Natural killer cell (primary cell): ENCODE data around the gene IL1R1. TPM values are rescaled to one million over a fixed set of nuclear protein-coding genes. Genes with fewer than 3 reads are reported as not detected.

Experiments
- ATAC-seq, 3 donors: fragments of 150-1000 bp in 2 of 3; fragments of 200-7000 bp in 1 of 3; cut with Tn5 transposase; 1 replicate in 1 of 3; 2 replicates in 2 of 3; pipeline ENCODE4 v1.10.0; 2021; ENCODE audit warnings: mild to moderate bottlenecking in 2 of 3, moderate library complexity in 2 of 3
- DNase-seq, 2 donors: peaks; one replicate each; pipeline versions ENCODE4 v3.0.0 to v3.0.0-alpha.2; 2013 to 2021; ENCODE audit warnings: mixed read lengths in 1 of 2
- H3K27ac ChIP-seq: one replicate; pipeline ENCODE4 v1.5.1; 2013; ENCODE audit warnings: mild to moderate bottlenecking, low read length
- H3K27me3 ChIP-seq: one replicate; pipeline ENCODE4 v1.6.1; 2013; ENCODE audit warnings: low read length; ENCODE audit not compliant: control insufficient read depth, insufficient read depth
- H3K36me3 ChIP-seq: one replicate; pipeline ENCODE4 v1.6.1; 2013; ENCODE audit warnings: low read length; ENCODE audit not compliant: control insufficient read depth, insufficient read depth
- H3K4me1 ChIP-seq: one replicate; pipeline ENCODE4 v1.6.1; 2013; ENCODE audit warnings: low read length; ENCODE audit not compliant: control insufficient read depth, insufficient read depth
- H3K4me3 ChIP-seq: one replicate; pipeline ENCODE4 v1.5.1; 2013; ENCODE audit warnings: low read length
- H3K9me3 ChIP-seq: one replicate; pipeline ENCODE4 v1.6.1; 2013; ENCODE audit warnings: low read length; ENCODE audit not compliant: control insufficient read depth, insufficient read depth
- H3K27ac Mint-ChIP-seq, 2 donors: one replicate each; pipeline ENCODE4 v1.8.0; 2022; ENCODE audit warnings: mild to moderate bottlenecking in 2 of 2, mixed read lengths in 2 of 2, moderate library complexity in 1 of 2
- H3K27me3 Mint-ChIP-seq, 2 donors: one replicate each; pipeline ENCODE4 v1.8.0; 2022; ENCODE audit warnings: low read depth in 2 of 2, mixed read lengths in 2 of 2
- H3K36me3 Mint-ChIP-seq: one replicate; pipeline ENCODE4 v1.8.0; 2022; ENCODE audit warnings: mixed read lengths
- H3K4me1 Mint-ChIP-seq, 2 donors: one replicate each; pipeline ENCODE4 v1.8.0; 2022; ENCODE audit warnings: mixed read lengths in 2 of 2
- H3K4me3 Mint-ChIP-seq: one replicate; pipeline ENCODE4 v1.8.0; 2022; ENCODE audit warnings: mild to moderate bottlenecking, moderate library complexity, mixed read lengths
- H3K9me3 Mint-ChIP-seq, 2 donors: one replicate each; pipeline ENCODE4 v1.8.0; 2022; ENCODE audit warnings: mixed read lengths in 2 of 2
- WGBS: methylation state at CpG from one replicate; pipeline ENCODE4 v1.1.7; 2013; ENCODE audit warnings: missing lambda C conversion rate; ENCODE audit not compliant: insufficient coverage; 5-methylcytosine and 5-hydroxymethylcytosine counted together
- intact Hi-C: fragments of 100-400 bp; cut with micrococcal nuclease; formaldehyde crosslinking; loops from one replicate; pipeline ENCODE4 v1.14.2; 2022
- total RNA-seq, 4 donors: library from RNA; stranded (reverse); fragments of 120-200 nt in 1 of 4; gene quantifications; one replicate each; pipeline versions ENCODE4 v1.2.3 to v1.2.4, GENCODE V29; 2013 to 2022
- TF ChIP-seq, protein P1 (sequence below): fragments of 200-600 bp; IDR thresholded peaks from one replicate; pipeline ENCODE4 v1.8.0; 2022; ENCODE audit warnings: antibody characterized with exemption

IL1R1 gene
- total RNA-seq, 3 donors from 2014 or later (not counting 1 experiment from before 2014, with no cell fraction given), result 0.45 to 3.1 (median 0.68) TPM

DNA sequence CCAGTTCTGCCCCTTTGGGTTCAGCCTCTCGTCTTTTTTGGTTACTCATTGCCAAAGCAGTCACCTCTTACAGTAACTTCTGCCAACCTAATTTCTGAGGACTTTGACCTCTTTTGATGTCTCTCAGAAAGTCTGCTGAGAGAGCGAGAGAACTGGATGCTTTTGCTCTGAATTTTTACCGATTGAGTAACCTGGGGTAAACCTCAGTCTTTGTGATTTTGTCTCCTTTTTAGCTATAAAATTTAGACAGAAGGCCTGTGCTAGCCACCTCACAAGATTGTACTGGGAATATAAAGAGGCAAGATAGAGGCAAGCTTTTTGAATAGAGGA is 34.8 kb upstream of the IL1R1 start:
- H3K4me3 ChIP-seq, result no peak overlapping the region
- Mint-ChIP-seq H3K27me3 (peaks cover 14 to 29% of the 10 kb centered on the region in 2 donors), H3K9me3 (no peaks in the 10 kb centered on the region), H3K27ac (no peak overlapping the region), H3K36me3 (no peaks in the 10 kb centered on the region), H3K4me3 (no peak overlapping the region), H3K4me1 (peaks cover 11 to 12% of the 10 kb centered on the region in 2 donors)
- TF ChIP-seq, protein P1, sequence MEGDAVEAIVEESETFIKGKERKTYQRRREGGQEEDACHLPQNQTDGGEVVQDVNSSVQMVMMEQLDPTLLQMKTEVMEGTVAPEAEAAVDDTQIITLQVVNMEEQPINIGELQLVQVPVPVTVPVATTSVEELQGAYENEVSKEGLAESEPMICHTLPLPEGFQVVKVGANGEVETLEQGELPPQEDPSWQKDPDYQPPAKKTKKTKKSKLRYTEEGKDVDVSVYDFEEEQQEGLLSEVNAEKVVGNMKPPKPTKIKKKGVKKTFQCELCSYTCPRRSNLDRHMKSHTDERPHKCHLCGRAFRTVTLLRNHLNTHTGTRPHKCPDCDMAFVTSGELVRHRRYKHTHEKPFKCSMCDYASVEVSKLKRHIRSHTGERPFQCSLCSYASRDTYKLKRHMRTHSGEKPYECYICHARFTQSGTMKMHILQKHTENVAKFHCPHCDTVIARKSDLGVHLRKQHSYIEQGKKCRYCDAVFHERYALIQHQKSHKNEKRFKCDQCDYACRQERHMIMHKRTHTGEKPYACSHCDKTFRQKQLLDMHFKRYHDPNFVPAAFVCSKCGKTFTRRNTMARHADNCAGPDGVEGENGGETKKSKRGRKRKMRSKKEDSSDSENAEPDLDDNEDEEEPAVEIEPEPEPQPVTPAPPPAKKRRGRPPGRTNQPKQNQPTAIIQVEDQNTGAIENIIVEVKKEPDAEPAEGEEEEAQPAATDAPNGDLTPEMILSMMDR, result no peak
- no peaks in the 10 kb centered on the region for H3K9me3 ChIP-seq
- intact Hi-C loops, result no loop called here
- DNase-seq (no peak), ATAC-seq (no peak)
- H3K4me1 ChIP-seq, result peaks cover 6% of the 10 kb centered on the region
- 61% methylated on average over 3 of the region's 3 CpGs for WGBS
- H3K36me3 ChIP-seq, result no peaks in the 10 kb centered on the region
- H3K27ac ChIP-seq, result no peak overlapping the region
- H3K27me3 ChIP-seq, result no peaks in the 10 kb centered on the region

DNA sequence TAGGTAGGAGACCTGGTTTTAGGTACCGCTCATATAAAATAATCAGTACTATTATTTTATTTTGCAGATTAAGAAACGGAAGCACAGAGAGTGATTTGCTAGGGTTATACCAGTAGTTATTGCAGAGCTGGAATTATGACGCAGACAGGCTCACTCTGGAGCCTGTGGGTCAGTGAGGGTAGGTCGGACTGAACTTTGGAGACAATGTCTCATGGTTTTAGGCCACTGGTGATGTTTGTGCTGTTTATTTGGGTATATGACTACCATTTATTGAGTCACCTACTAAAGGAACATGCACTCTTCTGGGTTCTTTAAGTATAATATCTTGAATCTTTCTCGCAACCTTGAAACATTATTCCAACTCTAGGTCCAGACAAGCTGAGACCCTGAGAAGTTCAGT is 33.5 kb upstream of the IL1R1 start:
- Mint-ChIP-seq H3K4me1 (peaks cover 10% of the 10 kb centered on the region in 2 donors), H3K36me3 (no peaks in the 10 kb centered on the region), H3K27me3 (peaks cover 8 to 20% of the 10 kb centered on the region in 2 donors), H3K4me3 (no peak overlapping the region), H3K27ac (no peak overlapping the region), H3K9me3 (no peaks in the 10 kb centered on the region)
- 88% methylated on average over 4 of the region's 5 CpGs for WGBS
- TF ChIP-seq, protein P1, result no peak
- intact Hi-C loops, result no loop called here
- Histone ChIP-seq H3K4me1 (peaks cover 4% of the 10 kb centered on the region), H3K4me3 (no peak overlapping the region), H3K27me3 (no peaks in the 10 kb centered on the region), H3K9me3 (no peaks in the 10 kb centered on the region), H3K36me3 (no peaks in the 10 kb centered on the region), H3K27ac (no peak overlapping the region)
- DNase-seq, result no peak
- ATAC-seq, result no peak

DNA sequence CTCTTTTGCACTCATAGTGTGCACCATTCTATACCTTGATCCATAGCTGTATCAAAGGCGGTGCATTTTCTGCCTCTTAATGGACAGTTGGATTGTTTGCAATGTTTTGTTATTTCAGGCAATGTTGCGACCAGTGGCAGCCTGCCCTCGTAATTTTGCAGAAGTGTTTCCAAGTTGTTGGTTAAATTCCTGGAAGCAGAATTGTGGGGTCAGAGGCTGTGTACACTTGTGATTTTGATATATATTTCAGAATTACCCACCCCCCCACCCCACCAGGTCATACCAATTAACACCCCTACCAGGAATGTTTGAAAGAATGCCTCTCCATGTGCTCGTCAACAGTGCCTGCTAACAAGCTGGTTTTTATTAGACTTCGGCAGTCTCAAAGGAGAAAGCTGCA is 32.4 kb upstream of the IL1R1 start:
- peaks cover 6 to 15% of the 10 kb centered on the region in 2 donors for H3K27me3 Mint-ChIP-seq
- no peak overlapping the region for H3K4me3 ChIP-seq
- TF ChIP-seq, protein P1, result no peak
- H3K9me3 Mint-ChIP-seq, result no peaks in the 10 kb centered on the region
- H3K27ac ChIP-seq, result no peak overlapping the region
- ATAC-seq (no peak), DNase-seq (no peak)
- H3K4me3 Mint-ChIP-seq, result no peak overlapping the region
- H3K36me3 ChIP-seq, result no peaks in the 10 kb centered on the region
- H3K4me1 Mint-ChIP-seq, result no peaks in the 10 kb centered on the region
- no peak overlapping the region for H3K27ac Mint-ChIP-seq
- WGBS, result 92% methylated on average over 5 of the region's 5 CpGs
- intact Hi-C loops, result no loop called here
- H3K36me3 Mint-ChIP-seq, result no peaks in the 10 kb centered on the region
- no peaks in the 10 kb centered on the region for H3K9me3 ChIP-seq
- H3K4me1 ChIP-seq, result no peaks in the 10 kb centered on the region
- no peaks in the 10 kb centered on the region for H3K27me3 ChIP-seq

DNA sequence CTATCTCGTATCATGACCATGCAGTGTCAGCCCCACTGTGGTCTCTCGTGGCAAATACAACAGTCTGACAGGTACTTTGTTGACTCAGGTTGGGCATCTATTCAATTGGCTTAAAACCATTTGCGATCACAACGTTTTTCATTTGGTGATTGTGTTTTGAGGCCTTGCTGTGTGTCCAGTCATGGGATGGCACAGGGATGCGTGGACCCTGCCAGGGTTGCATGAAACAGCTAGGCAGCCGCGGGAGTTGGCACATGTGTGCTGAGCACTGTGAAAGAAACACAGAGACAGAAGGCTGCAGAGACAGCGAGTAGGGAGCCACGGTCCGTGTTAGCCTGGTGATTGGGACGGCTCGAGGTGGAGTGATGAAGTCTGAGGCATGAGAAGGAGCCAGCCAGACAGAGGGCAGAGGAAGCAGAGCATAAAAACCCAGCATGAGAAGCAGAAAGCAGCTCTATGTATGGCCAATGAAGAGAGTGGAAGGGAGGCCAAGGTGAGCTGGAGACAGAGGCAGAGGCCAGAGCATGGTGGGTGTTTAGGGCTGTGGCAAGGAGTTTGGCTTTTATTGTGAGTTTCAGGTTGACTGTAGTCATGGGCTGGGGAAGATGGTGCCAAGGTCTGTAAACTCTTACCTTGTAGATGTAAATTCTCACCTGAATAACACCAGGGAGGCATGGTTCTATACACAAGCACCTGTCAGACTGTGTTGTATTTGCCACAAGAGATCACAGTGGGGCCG is 31.8 kb upstream of the IL1R1 start:
- Mint-ChIP-seq H3K27ac (no peak overlapping the region), H3K27me3 (peaks cover 11 to 15% of the 10 kb centered on the region in 2 donors), H3K4me3 (no peak overlapping the region), H3K36me3 (no peaks in the 10 kb centered on the region), H3K9me3 (no peaks in the 10 kb centered on the region), H3K4me1 (no peaks in the 10 kb centered on the region)
- intact Hi-C loops, result no loop called here
- Histone ChIP-seq H3K27ac (no peak overlapping the region), H3K27me3 (no peaks in the 10 kb centered on the region), H3K4me3 (no peak overlapping the region), H3K4me1 (no peaks in the 10 kb centered on the region), H3K9me3 (no peaks in the 10 kb centered on the region), H3K36me3 (no peaks in the 10 kb centered on the region)
- DNase-seq (no peak), ATAC-seq (no peak)
- TF ChIP-seq, protein P1, result no peak
- 89% methylated on average over 13 of the region's 13 CpGs for WGBS
